Tibial nerve (tissue), 4 donors: ENCODE measurements around the gene CST9L.

Experiments
- CTCF ChIP-seq, 5 experiments: fragments of 200-600 bp in 3 of 5; fragments of 450-650 bp in 2 of 5; sonication (generic) in 3 of 5; IDR thresholded peaks; one replicate each; pipeline ENCODE4 v1.5.1; 2016 to 2019; ENCODE audit warnings: antibody characterized with exemption in 5 of 5, mild to moderate bottlenecking in 3 of 5, moderate library complexity in 2 of 5
- EP300 ChIP-seq, 2 donors: sonication (generic); formaldehyde crosslinking; IDR thresholded peaks; one replicate each; pipeline ENCODE4 v1.6.1; 2017; ENCODE audit warnings: antibody characterized with exemption in 2 of 2, mild to moderate bottlenecking in 1 of 2
- POLR2A ChIP-seq, 2 donors: fragments of 450-650 bp; IDR thresholded peaks; one replicate each; pipeline ENCODE4 v1.6.1; 2017; ENCODE audit warnings: antibody characterized with exemption in 2 of 2, mild to moderate bottlenecking in 2 of 2, moderate library complexity in 2 of 2

- TF ChIP-seq CTCF (IDR thresholded peaks at IDR 0.05) (no peak), POLR2A (IDR thresholded peaks at IDR 0.05) (no peak), EP300 (IDR thresholded peaks at IDR 0.05) (no peak)
Measured at GRCh38 chr20:23542801-23543200, 25.5 kb downstream of the CST9L start.
